SJSA1 (cell line): ENCODE measurements around the gene VPS37B. TPM values are rescaled to one million over a fixed set of nuclear protein-coding genes. Genes with fewer than 3 reads are reported as not detected.
A peak's percentile ranks its signal among the peaks of the same experiment; 100 is the strongest.
"Not testable (repeated sequence)": the region's sequence is repeated elsewhere in the genome, so short reads cannot be mapped to it uniquely, and the experiment has no call there.

Experiments used
- DNase-seq, 2 experiments: peaks; one replicate each; pipeline ENCODE4 v3.0.0-alpha.2; 2015 to 2020; ENCODE audit warnings: low spot score in 2 of 2, low read depth in 1 of 2
- H3K27ac ChIP-seq: fragments of 250-450 bp; sonication (Bioruptor Pico); 2 replicates; pipeline ENCODE4 v1.5.1; 2020; ENCODE audit warnings: mild to moderate bottlenecking, moderate library complexity
- H3K27me3 ChIP-seq: fragments of 250-450 bp; sonication (Bioruptor Pico); replicated peaks from 2 replicates; pipeline ENCODE4 v1.5.1; 2020; ENCODE audit warnings: mild to moderate bottlenecking, moderate library complexity
- H3K36me3 ChIP-seq: fragments of 250-450 bp; sonication (Bioruptor Pico); 2 replicates; pipeline ENCODE4 v1.5.1; 2020; ENCODE audit warnings: mild to moderate bottlenecking
- H3K4me1 ChIP-seq: fragments of 250-450 bp; sonication (Bioruptor Pico); replicated peaks from 2 replicates; pipeline ENCODE4 v1.6.1; 2021; ENCODE audit warnings: mild to moderate bottlenecking
- H3K4me3 ChIP-seq: fragments of 250-450 bp; sonication (Bioruptor Pico); 2 replicates; pipeline ENCODE4 v1.5.1; 2020; ENCODE audit warnings: mild to moderate bottlenecking
- H3K9me3 ChIP-seq: fragments of 250-450 bp; sonication (Bioruptor Pico); replicated peaks from 2 replicates; pipeline ENCODE4 v1.5.1; 2020; ENCODE audit warnings: mild to moderate bottlenecking
- total RNA-seq: library from RNA; depleted of rRNA; stranded (reverse); fragments of >200 nt; shearing (Covaris generic); gene quantifications from 2 replicates; pipeline ENCODE4 v1.2.3, GENCODE V29; 2014

VPS37B gene
- total RNA-seq, 1 experiment from 2014 or later: 31.5 TPM

GRCh38 chr12:122894193-122895121, 1.5 kb downstream of the VPS37B start:
- Histone ChIP-seq H3K4me3 (peak overlapping the region; percentile 59), H3K4me1 (peaks cover 48% of the 10 kb centered on the region)
- no peak for DNase-seq

DNA sequence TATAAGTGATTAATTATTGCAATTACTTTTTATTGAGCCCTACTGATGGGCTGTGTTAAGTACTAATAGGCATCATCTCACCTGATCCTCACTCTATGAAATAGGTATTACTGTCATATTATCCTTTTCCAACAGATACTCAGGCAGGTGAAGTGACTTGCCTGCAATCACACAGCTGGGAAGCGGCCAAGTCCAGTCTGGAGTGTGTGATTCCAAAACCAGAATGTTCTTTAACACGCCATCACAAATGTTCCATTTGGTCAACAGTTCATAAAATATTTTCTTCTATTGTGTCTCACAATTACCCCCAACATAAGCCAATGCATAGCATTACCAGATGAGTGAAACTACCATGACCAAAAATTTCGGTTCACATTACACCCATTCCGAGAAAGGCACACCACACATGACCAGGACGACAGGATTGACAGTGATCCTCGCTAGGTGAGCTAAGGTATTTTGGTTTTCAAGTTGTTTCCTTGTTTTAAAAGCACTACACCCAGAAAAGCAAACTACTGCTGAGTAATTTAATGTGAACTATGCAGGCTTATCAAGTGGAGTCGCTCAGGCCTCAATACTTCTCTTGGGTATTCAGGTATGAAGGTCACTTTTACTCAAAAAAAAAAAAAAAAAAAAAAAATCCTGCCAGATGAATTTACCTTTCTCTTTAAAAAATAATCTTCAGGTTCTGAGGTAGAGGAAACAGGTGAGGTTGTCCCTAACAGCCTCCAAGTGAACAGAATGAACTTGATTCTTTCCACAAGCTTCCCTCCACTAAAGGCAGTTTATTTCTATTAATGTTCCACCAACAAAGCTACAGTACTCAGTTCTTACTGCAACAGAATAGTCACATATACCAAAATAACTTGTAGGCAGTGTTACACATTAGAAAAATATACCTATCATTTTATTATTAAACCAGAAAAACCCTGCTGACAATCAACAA, 2.4 kb downstream of the VPS37B start:
- H3K4me3 ChIP-seq: no peak overlapping the region
- H3K9me3 ChIP-seq: no peaks in the 10 kb centered on the region
- no peak for DNase-seq
- H3K27me3 ChIP-seq: no peaks in the 10 kb centered on the region
- peaks cover 49% of the 10 kb centered on the region for H3K4me1 ChIP-seq
- H3K27ac ChIP-seq: no peak overlapping the region
- H3K36me3 ChIP-seq: peaks cover 10% of the 10 kb centered on the region; the same call in 1 of the 2 replicates

More at GRCh38 chr12:122894193-122895121, 1.5 kb downstream of the VPS37B start:
- peak overlapping the region; percentile 61; the same call in 1 of the 2 replicates for H3K27ac ChIP-seq
- H3K9me3 ChIP-seq: no peaks in the 10 kb centered on the region
- H3K27me3 ChIP-seq: no peaks in the 10 kb centered on the region
- peaks cover 10% of the 10 kb centered on the region; the same call in 1 of the 2 replicates for H3K36me3 ChIP-seq

DNA sequence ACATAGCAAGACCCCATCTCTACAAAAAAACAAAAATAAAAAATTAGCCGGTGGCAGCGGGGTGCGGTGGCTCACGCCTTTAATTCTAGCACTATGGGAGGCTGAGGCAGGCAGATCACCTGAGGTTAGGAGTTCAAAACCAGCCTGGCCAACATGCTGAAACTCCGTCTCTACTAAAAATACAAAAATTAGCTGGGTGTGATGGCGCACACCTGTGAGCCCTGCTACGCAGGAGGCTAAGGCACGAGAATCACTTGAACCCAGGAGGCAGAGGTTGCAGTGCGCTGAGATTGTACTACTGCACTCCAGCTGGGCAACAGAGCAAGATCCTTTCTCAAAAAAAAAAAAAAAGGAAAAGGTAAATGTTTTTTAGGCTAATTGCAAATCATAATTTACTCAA, 3.2 kb downstream of the VPS37B start:
- Histone ChIP-seq H3K36me3 (peaks cover 10% of the 10 kb centered on the region; the same call in 1 of the 2 replicates), H3K4me1 (peaks cover 50% of the 10 kb centered on the region)
- H3K27ac ChIP-seq, H3K4me3 ChIP-seq, H3K9me3 ChIP-seq, H3K27me3 ChIP-seq, DNase-seq: not testable (repeated sequence)

DNA sequence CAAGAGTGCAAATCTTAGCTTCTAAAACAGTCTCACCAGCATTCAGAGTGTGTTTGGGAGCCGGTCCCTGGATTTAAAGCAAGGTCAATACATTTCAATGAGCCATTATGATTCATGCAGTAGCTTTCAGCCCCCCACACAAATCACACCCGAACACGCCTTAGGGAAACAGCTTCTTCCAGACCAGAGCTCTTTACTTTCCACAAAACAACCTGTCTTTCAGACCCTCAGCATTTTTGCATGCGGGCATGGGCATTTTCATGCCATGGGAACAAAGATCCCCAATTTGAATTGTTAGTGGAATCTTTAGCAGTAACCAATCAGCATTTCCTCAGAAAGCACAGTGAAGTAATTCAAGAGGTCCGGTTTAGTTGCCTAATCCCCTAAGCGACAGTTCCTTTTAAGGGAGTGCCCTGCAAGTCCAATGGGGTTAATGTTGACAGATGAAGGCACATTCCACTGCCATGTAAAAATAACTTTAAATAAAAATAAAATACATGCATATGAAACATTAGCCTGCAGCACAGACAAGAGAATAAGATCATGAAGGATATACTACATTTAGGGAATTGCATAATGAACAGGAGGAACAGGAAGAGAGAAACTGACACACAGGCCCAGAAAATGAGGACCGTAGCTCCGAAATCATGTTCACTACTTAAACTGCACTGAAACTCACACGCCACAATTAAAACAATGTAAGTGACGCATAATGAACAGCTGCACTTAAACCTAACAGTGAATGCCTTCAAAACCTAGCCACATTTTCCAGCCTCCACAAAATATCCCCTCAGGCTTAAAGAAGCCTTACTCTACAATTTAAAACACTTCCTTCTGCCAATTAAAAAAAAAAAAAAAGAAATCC, 4.0 kb downstream of the VPS37B start:
- H3K36me3 ChIP-seq: peaks cover 10% of the 10 kb centered on the region; the same call in 1 of the 2 replicates
- H3K27ac ChIP-seq: peak overlapping the region; percentile 61
- peak in 1 of 2 experiments; percentile 45 for DNase-seq
- H3K9me3 ChIP-seq: no peaks in the 10 kb centered on the region
- H3K27me3 ChIP-seq: no peaks in the 10 kb centered on the region
- H3K4me1 ChIP-seq: peaks cover 59% of the 10 kb centered on the region
- no peak overlapping the region for H3K4me3 ChIP-seq

DNA sequence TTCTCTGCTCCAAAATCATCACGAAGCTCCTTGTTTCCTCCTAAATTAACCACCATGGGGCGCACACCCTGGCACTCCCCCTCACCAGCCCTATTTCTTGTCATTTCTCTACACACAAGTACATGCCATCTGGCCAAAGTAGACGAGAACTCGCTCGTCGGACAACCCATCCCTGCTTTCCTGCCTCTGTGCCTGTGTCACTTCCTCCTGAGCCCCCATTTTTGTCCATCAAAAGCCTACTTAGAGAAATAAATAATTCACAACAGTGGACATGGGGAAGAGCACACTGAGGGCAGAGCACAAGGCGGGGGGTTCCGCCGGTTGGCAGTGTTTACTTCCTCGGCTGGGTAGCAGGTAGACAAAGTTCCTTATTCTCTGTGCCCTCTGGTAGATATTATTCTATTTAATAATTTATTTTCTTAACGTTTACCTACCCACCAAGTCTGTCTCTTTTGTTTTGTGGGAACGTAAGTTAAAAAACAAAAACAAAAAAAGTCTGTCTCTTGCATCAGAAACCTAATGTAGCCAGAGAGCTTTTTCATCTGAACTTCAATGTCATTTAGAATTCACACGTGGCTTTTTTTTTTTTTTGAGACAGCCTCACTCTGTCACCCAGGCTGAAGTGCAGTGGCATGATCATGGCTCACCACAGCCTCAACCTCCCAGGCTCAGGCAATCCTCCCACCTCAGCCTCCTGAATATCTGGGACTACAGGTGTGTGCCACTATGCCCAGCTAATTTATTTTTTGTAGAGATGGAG, 6.0 kb downstream of the VPS37B start:
- Histone ChIP-seq H3K36me3 (peaks cover 5% of the 10 kb centered on the region; the same call in 1 of the 2 replicates), H3K4me3 (no peak overlapping the region), H3K9me3 (no peaks in the 10 kb centered on the region), H3K4me1 (peaks cover 61% of the 10 kb centered on the region), H3K27me3 (no peaks in the 10 kb centered on the region), H3K27ac (no peak overlapping the region)
- DNase-seq: no peak

- Histone ChIP-seq H3K27me3 (no peaks in the 10 kb centered on the region), H3K4me3 (no peak overlapping the region), H3K9me3 (no peaks in the 10 kb centered on the region), H3K36me3 (no peaks in the 10 kb centered on the region), H3K4me1 (peaks cover 49% of the 10 kb centered on the region), H3K27ac (peak overlapping the region; percentile 52)
- no peak for DNase-seq
Observed at GRCh38 chr12:122888232-122888752, 7.6 kb downstream of the VPS37B start.

GRCh38 chr12:122887819-122888212, 8.1 kb downstream of the VPS37B start:
- Histone ChIP-seq H3K27ac (peak overlapping the region; percentile 52; the same call in 1 of the 2 replicates), H3K27me3 (no peaks in the 10 kb centered on the region), H3K9me3 (no peaks in the 10 kb centered on the region), H3K36me3 (no peaks in the 10 kb centered on the region), H3K4me1 (peaks cover 49% of the 10 kb centered on the region), H3K4me3 (no peak overlapping the region)
- no peak for DNase-seq

GRCh38 chr12:122886851-122887818, 8.8 kb downstream of the VPS37B start:
- Histone ChIP-seq H3K4me1 (peaks cover 44% of the 10 kb centered on the region), H3K9me3 (no peaks in the 10 kb centered on the region), H3K27ac (no peak overlapping the region), H3K27me3 (no peaks in the 10 kb centered on the region), H3K36me3 (no peaks in the 10 kb centered on the region), H3K4me3 (no peak overlapping the region)
- DNase-seq: peak in 1 of 2 experiments; percentile 33

DNA sequence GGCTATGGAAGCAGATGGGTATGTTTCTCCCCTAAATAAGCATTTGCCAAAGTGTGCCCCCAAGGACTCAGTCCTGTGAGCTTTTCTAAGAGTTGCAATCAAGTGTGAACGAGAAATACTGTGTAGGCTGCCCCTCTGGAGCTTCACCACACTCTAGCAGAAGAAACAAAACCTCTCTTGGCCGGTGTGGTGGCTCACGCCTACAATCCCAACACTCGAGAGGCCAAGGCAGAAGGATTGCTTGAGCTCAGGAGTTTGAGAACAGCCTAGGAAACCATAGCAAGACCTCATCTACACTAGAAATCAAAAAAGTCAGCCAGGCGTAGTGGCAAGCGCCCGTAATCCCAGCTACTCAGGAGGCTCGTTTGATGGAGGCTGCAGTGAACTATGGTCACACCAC, 9.8 kb downstream of the VPS37B start:
- Histone ChIP-seq H3K36me3 (no peaks in the 10 kb centered on the region), H3K9me3 (no peaks in the 10 kb centered on the region), H3K27ac (no peak overlapping the region), H3K4me3 (no peak overlapping the region), H3K4me1 (peaks cover 34% of the 10 kb centered on the region), H3K27me3 (no peaks in the 10 kb centered on the region)
- DNase-seq: no peak

GRCh38 chr12:122884860-122885259, 11.1 kb downstream of the VPS37B start:
- Histone ChIP-seq H3K27me3 (no peaks in the 10 kb centered on the region), H3K9me3 (no peaks in the 10 kb centered on the region), H3K36me3 (no peaks in the 10 kb centered on the region), H3K27ac (no peak overlapping the region), H3K4me1 (peaks cover 33% of the 10 kb centered on the region), H3K4me3 (no peak overlapping the region)
- no peak for DNase-seq

GRCh38 chr12:122884091-122884826, 11.7 kb downstream of the VPS37B start:
- Histone ChIP-seq H3K4me3 (no peak overlapping the region), H3K9me3 (no peaks in the 10 kb centered on the region), H3K36me3 (no peaks in the 10 kb centered on the region; the same call in 1 of the 2 replicates), H3K4me1 (peaks cover 32% of the 10 kb centered on the region), H3K27me3 (no peaks in the 10 kb centered on the region), H3K27ac (no peak overlapping the region)
- DNase-seq: no peak
